CD4-positive, alpha-beta memory T cell (primary cell): ENCODE measurements around the gene GFI1. TPM values are rescaled to one million over a fixed set of nuclear protein-coding genes. Genes with fewer than 3 reads are reported as not detected.
A peak's percentile ranks its signal among the peaks of the same experiment; 100 is the strongest.

ENCODE experiments used
- CTCF ChIA-PET: fragments of 350-600 bp; sonication (Branson Sonifier 250); formaldehyde crosslinking; loops from one replicate; lab custom pipeline; 2021; ENCODE audit warnings: inconsistent platforms; ENCODE audit not compliant: partially characterized antibody; lab: Charles Lee
- POLR2A ChIA-PET: fragments of 350-600 bp; sonication (Branson Sonifier 250); formaldehyde crosslinking; loops from one replicate; lab custom pipeline; 2021; ENCODE audit not compliant: partially characterized antibody; lab: Charles Lee
- DNase-seq, 5 donors: peaks; one replicate each; pipeline versions ENCODE4 v3.0.0 to v3.0.0-alpha.2; 2020 to 2022; ENCODE audit warnings: mixed read lengths in 1 of 5
- H3K27ac ChIP-seq: one replicate; pipeline ENCODE4 v1.7.0; 2013; ENCODE audit warnings: low read depth, low read length
- H3K27me3 ChIP-seq: 2 replicates; pipeline ENCODE4 v1.7.0; 2013; ENCODE audit warnings: mild to moderate bottlenecking, low read length, moderate library complexity; ENCODE audit not compliant: insufficient read depth
- H3K36me3 ChIP-seq: 2 replicates; pipeline ENCODE4 v1.7.0; 2013; ENCODE audit warnings: mild to moderate bottlenecking, low read length, moderate library complexity; ENCODE audit not compliant: insufficient read depth
- H3K4me1 ChIP-seq: 2 replicates; pipeline ENCODE4 v1.7.0; 2013; ENCODE audit warnings: mild to moderate bottlenecking, low read length, moderate library complexity; ENCODE audit not compliant: insufficient read depth
- H3K4me3 ChIP-seq, 2 donors: one replicate each; pipeline ENCODE4 v1.7.0; 2013; ENCODE audit warnings: low read length in 2 of 2, mild to moderate bottlenecking in 1 of 2
- H3K9me3 ChIP-seq, 2 donors: one replicate each; pipeline ENCODE4 v1.7.0; 2013; ENCODE audit warnings: low read length in 2 of 2, control low read depth in 1 of 2; ENCODE audit not compliant: control insufficient read depth in 1 of 2
- H3K27ac Mint-ChIP-seq, 7 donors: one replicate each; pipeline ENCODE4 v1.8.0; 2020 to 2021; ENCODE audit warnings: mixed read lengths in 7 of 7, mild to moderate bottlenecking in 6 of 7, inconsistent platforms in 3 of 7, moderate library complexity in 3 of 7
- H3K27me3 Mint-ChIP-seq, 2 donors: one replicate each; pipeline ENCODE4 v1.8.0; 2020 to 2021; ENCODE audit warnings: mixed read lengths in 2 of 2
- H3K36me3 Mint-ChIP-seq, 2 donors: one replicate each; pipeline ENCODE4 v1.8.0; 2020 to 2021; ENCODE audit warnings: mixed read lengths in 2 of 2, inconsistent platforms in 1 of 2, mild to moderate bottlenecking in 1 of 2
- H3K4me1 Mint-ChIP-seq, 4 donors: one replicate each; pipeline ENCODE4 v1.8.0; 2020 to 2021; ENCODE audit warnings: mixed read lengths in 4 of 4, mild to moderate bottlenecking in 1 of 4
- H3K4me3 Mint-ChIP-seq, 8 donors: one replicate each; pipeline ENCODE4 v1.8.0; 2020 to 2021; ENCODE audit warnings: mixed read lengths in 8 of 8, mild to moderate bottlenecking in 7 of 8, moderate library complexity in 6 of 8, inconsistent platforms in 3 of 8
- H3K9me3 Mint-ChIP-seq, 8 donors: one replicate each; pipeline ENCODE4 v1.8.0; 2020 to 2021; ENCODE audit warnings: mixed read lengths in 8 of 8, mild to moderate bottlenecking in 5 of 8, inconsistent platforms in 3 of 8, moderate library complexity in 1 of 8
- intact Hi-C: fragments of 100-400 bp; cut with micrococcal nuclease; formaldehyde crosslinking; loops from one replicate; pipeline ENCODE4 v1.15.1; 2023
- polyA plus RNA-seq, 2 donors: library from polyadenylated mRNA; unstranded; fragments of 300-500 nt; fragmentation: Illumina TruSeq; gene quantifications; one replicate each; pipeline ENCODE4 v1.2.3, GENCODE V29; 2021
- total RNA-seq, 2 experiments: library from RNA; stranded (reverse); gene quantifications; one replicate each; pipeline ENCODE4 v1.2.3, GENCODE V29; 2021

GFI1 gene
- total and polyA plus RNA-seq, 4 experiments from 2014 or later, result 7.8 to 33.2 (median 21.4) TPM

GRCh38 chr1:92470216-92470615 is 16.5 kb downstream of the GFI1 start:
- Mint-ChIP-seq H3K36me3 (peaks cover 4 to 23% of the 10 kb centered on the region in 2 donors), H3K9me3 (no peaks in the 10 kb centered on the region), H3K27ac (no peak overlapping the region), H3K4me3 (no peak overlapping the region), H3K27me3 (no peaks in the 10 kb centered on the region), H3K4me1 (peaks cover 24 to 47% (median 33%) of the 10 kb centered on the region in 4 donors)
- intact Hi-C loops, result no loop called here
- CTCF ChIA-PET, result no interaction called here
- no peak overlapping the region for H3K4me3 ChIP-seq
- peaks cover 28% of the 10 kb centered on the region for H3K4me1 ChIP-seq
- no peaks in the 10 kb centered on the region for H3K9me3 ChIP-seq
- DNase-seq, result no peak
- POLR2A ChIA-PET, result interaction anchor here (0.9 kb wide), 1 partner anchor 14 kb away, joined by 5 read pairs; no protein-coding TSS in a partner anchor
- H3K36me3 ChIP-seq, result no peaks in the 10 kb centered on the region
- no peak overlapping the region for H3K27ac ChIP-seq
- H3K27me3 ChIP-seq, result no peaks in the 10 kb centered on the region

- Histone ChIP-seq H3K36me3 (no peaks in the 10 kb centered on the region), H3K27me3 (no peaks in the 10 kb centered on the region), H3K27ac (no peak overlapping the region), H3K9me3 (no peaks in the 10 kb centered on the region), H3K4me3 (no peak overlapping the region), H3K4me1 (peaks cover 29% of the 10 kb centered on the region)
- Mint-ChIP-seq H3K36me3 (peaks cover 4 to 8% of the 10 kb centered on the region in 2 donors), H3K27ac (peak overlapping the region in 1 of 7 donors; percentile 13), H3K4me3 (no peak overlapping the region), H3K27me3 (no peaks in the 10 kb centered on the region), H3K9me3 (no peaks in the 10 kb centered on the region), H3K4me1 (peaks cover 22 to 45% (median 31%) of the 10 kb centered on the region in 4 donors)
- DNase-seq, result no peak
- ChIA-PET POLR2A (interaction anchor here (0.7 to 3.0 kb wide), 6 partner anchors 9 to 524 kb away, joined by 3 to 14 read pairs (median 5); partner anchors contain the start of gene GFI1), CTCF (interaction anchor here (1.1 to 1.6 kb wide), 2 partner anchors 71 to 157 kb away, joined by 3 read pairs; no protein-coding TSS in a partner anchor)
- intact Hi-C loops, result no loop called here
Measured at GRCh38 chr1:92466683-92467352, 19.9 kb downstream of the GFI1 start.

- H3K27ac Mint-ChIP-seq, result peak overlapping the region in 3 of 7 donors; percentile 6 to 62 (median 41)
- no peaks in the 10 kb centered on the region for H3K27me3 Mint-ChIP-seq
- H3K4me1 Mint-ChIP-seq, result peaks cover 27 to 53% (median 34%) of the 10 kb centered on the region in 4 donors
- H3K36me3 ChIP-seq, result no peaks in the 10 kb centered on the region
- H3K4me1 ChIP-seq, result peaks cover 32% of the 10 kb centered on the region
- intact Hi-C loops, result no loop called here
- DNase-seq, result no peak
- ChIA-PET CTCF (interaction anchor here (1.0 to 1.3 kb wide), 2 partner anchors 17 to 21 kb away, joined by 3 to 5 read pairs; no protein-coding TSS in a partner anchor), POLR2A (interaction anchor here (1.3 to 3.0 kb wide), 2 partner anchors 18 to 20 kb away, joined by 9 to 14 read pairs; no protein-coding TSS in a partner anchor)
- H3K4me3 ChIP-seq, result no peak overlapping the region
- no peaks in the 10 kb centered on the region for H3K9me3 ChIP-seq
- H3K27ac ChIP-seq, result no peak overlapping the region
- H3K9me3 Mint-ChIP-seq, result no peaks in the 10 kb centered on the region
- H3K36me3 Mint-ChIP-seq, result peaks cover 2% of the 10 kb centered on the region in 2 donors
- H3K4me3 Mint-ChIP-seq, result no peak overlapping the region
- no peaks in the 10 kb centered on the region for H3K27me3 ChIP-seq
Measured at GRCh38 chr1:92465256-92465647, 21.5 kb downstream of the GFI1 start.

- peaks cover 38% of the 10 kb centered on the region for H3K4me1 ChIP-seq
- H3K36me3 ChIP-seq, result no peaks in the 10 kb centered on the region
- ChIA-PET POLR2A (interaction anchor here (1.3 to 3.0 kb wide), 2 partner anchors 18 to 21 kb away, joined by 9 to 14 read pairs; no protein-coding TSS in a partner anchor), CTCF (interaction anchor here (1.0 to 1.3 kb wide), 2 partner anchors 18 to 21 kb away, joined by 3 to 5 read pairs; no protein-coding TSS in a partner anchor)
- peak overlapping the region in 4 of 8 donors; percentile 7 to 81 (median 62) for H3K4me3 Mint-ChIP-seq
- no peaks in the 10 kb centered on the region for H3K27me3 Mint-ChIP-seq
- H3K27me3 ChIP-seq, result no peaks in the 10 kb centered on the region
- intact Hi-C loops, result loop anchor here (5.0 kb wide), 1 partner anchor 147 kb away; no protein-coding TSS in a partner anchor
- H3K9me3 Mint-ChIP-seq, result no peaks in the 10 kb centered on the region
- H3K36me3 Mint-ChIP-seq, result no peaks in the 10 kb centered on the region
- H3K4me3 ChIP-seq, result no peak overlapping the region
- peaks cover 30 to 58% (median 37%) of the 10 kb centered on the region in 4 donors for H3K4me1 Mint-ChIP-seq
- H3K27ac ChIP-seq, result no peak overlapping the region
- peak overlapping the region; percentile 6 to 72 (median 43) for H3K27ac Mint-ChIP-seq
- no peak for DNase-seq
- no peaks in the 10 kb centered on the region for H3K9me3 ChIP-seq
Measured at GRCh38 chr1:92464588-92465255, 22.0 kb downstream of the GFI1 start.

GRCh38 chr1:92461364-92462097 is 25.2 kb downstream of the GFI1 start:
- POLR2A ChIA-PET, result interaction anchor here (2.0 kb wide), 1 partner anchor 24 kb away, joined by 5 read pairs; no protein-coding TSS in a partner anchor
- no peaks in the 10 kb centered on the region for H3K36me3 Mint-ChIP-seq
- Histone ChIP-seq H3K27me3 (no peaks in the 10 kb centered on the region), H3K9me3 (no peaks in the 10 kb centered on the region), H3K4me3 (no peak overlapping the region), H3K27ac (no peak overlapping the region), H3K36me3 (no peaks in the 10 kb centered on the region), H3K4me1 (peaks cover 33% of the 10 kb centered on the region)
- H3K9me3 Mint-ChIP-seq, result no peaks in the 10 kb centered on the region
- H3K27ac Mint-ChIP-seq, result no peak overlapping the region
- no peaks in the 10 kb centered on the region for H3K27me3 Mint-ChIP-seq
- peaks cover 26 to 54% (median 34%) of the 10 kb centered on the region in 4 donors for H3K4me1 Mint-ChIP-seq
- intact Hi-C loops, result loop anchor here (1.0 to 5.0 kb wide), 2 partner anchors 138 to 144 kb away; no protein-coding TSS in a partner anchor
- CTCF ChIA-PET, result interaction anchor here (1.9 kb wide), 1 partner anchor 135 kb away, joined by 9 read pairs; no protein-coding TSS in a partner anchor
- H3K4me3 Mint-ChIP-seq, result peak overlapping the region in 1 of 8 donors; percentile 50
- DNase-seq, result no peak

GRCh38 chr1:92459871-92460320 is 26.8 kb downstream of the GFI1 start:
- peaks cover 26% of the 10 kb centered on the region for H3K4me1 ChIP-seq

More at GRCh38 chr1:92459871-92460320, 26.8 kb downstream of the GFI1 start:
- DNase-seq, result peak in 1 of 5 donors; percentile 9
- Mint-ChIP-seq H3K9me3 (peaks cover 0 to 2% (median 0%) of the 10 kb centered on the region in 8 donors), H3K27ac (peak overlapping the region in 5 of 7 donors; percentile 49 to 87 (median 72)), H3K4me1 (peaks cover 22 to 43% (median 29%) of the 10 kb centered on the region in 4 donors), H3K4me3 (peak overlapping the region in 6 of 8 donors; percentile 45 to 83 (median 72)), H3K27me3 (no peaks in the 10 kb centered on the region), H3K36me3 (no peaks in the 10 kb centered on the region)
- ChIA-PET CTCF (interaction anchor here (1.2 to 1.9 kb wide), 3 partner anchors 25 to 150 kb away, joined by 7 to 9 read pairs (median 7); no protein-coding TSS in a partner anchor), POLR2A (interaction anchor here (2.0 kb wide), 1 partner anchor 26 kb away, joined by 5 read pairs; no protein-coding TSS in a partner anchor)
- no peak overlapping the region for H3K4me3 ChIP-seq
- no peaks in the 10 kb centered on the region for H3K9me3 ChIP-seq
- H3K36me3 ChIP-seq, result no peaks in the 10 kb centered on the region
- H3K27me3 ChIP-seq, result no peaks in the 10 kb centered on the region
- no peak overlapping the region for H3K27ac ChIP-seq
- intact Hi-C loops, result loop anchor here (5.0 kb wide), 1 partner anchor 143 kb away; no protein-coding TSS in a partner anchor
